Measurements from ENCODE around the gene NAA16. TPM values are rescaled to one million over a fixed set of nuclear protein-coding genes. Genes with fewer than 3 reads are reported as not detected.

The NAA16 gene
- total RNA-seq, 2 donors from 2014 or later: 17.6 to 19.9 TPM

DNA sequence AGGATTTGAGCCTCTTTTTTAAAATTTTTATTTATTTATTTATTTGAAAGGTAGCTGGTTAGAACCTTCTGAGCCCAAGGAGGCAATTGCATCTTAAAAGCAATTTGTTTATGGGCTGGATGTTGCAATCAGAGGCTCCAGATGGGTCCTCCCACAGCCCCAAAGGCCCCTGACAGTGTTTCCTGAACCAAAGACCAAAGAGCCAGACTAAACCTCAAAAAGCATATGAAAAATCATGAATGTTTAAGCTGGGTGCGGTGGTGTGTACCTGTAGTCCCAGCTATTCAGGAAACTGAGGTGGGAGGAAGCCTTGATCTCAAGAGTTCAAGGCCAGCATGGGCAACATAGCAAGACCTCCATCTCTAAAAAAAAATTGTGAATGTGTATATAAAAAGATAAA, 78.5 kb downstream of the NAA16 start:
- no peaks in the 10 kb centered on the region for H3K36me3 ChIP-seq
- no peak for TF ChIP-seq POLR2AphosphoS5 (IDR thresholded peaks at IDR 0.05)
- TF ChIP-seq, protein P1, sequence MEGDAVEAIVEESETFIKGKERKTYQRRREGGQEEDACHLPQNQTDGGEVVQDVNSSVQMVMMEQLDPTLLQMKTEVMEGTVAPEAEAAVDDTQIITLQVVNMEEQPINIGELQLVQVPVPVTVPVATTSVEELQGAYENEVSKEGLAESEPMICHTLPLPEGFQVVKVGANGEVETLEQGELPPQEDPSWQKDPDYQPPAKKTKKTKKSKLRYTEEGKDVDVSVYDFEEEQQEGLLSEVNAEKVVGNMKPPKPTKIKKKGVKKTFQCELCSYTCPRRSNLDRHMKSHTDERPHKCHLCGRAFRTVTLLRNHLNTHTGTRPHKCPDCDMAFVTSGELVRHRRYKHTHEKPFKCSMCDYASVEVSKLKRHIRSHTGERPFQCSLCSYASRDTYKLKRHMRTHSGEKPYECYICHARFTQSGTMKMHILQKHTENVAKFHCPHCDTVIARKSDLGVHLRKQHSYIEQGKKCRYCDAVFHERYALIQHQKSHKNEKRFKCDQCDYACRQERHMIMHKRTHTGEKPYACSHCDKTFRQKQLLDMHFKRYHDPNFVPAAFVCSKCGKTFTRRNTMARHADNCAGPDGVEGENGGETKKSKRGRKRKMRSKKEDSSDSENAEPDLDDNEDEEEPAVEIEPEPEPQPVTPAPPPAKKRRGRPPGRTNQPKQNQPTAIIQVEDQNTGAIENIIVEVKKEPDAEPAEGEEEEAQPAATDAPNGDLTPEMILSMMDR (IDR thresholded peaks at IDR 0.05): no peak
- no peak for TF ChIP-seq POLR2A (IDR thresholded peaks at IDR 0.05)
- intact Hi-C loops (cut with DNase I): loop anchor here (10.0 kb wide), 2 partner anchors 265 to 725 kb away; no protein-coding TSS in a partner anchor
- no peaks in the 10 kb centered on the region for H3K9me3 ChIP-seq
- no peak overlapping the region for H3K27ac ChIP-seq
- DNase-seq (ENCODE audit: low spot score): no peak
- H3K4me1 ChIP-seq (replicated peaks): no peaks in the 10 kb centered on the region
- H3K4me3 ChIP-seq: no peak overlapping the region
- WGBS: 90% methylated on average over 1 of the region's 1 CpG
- no peaks in the 10 kb centered on the region for H3K27me3 ChIP-seq (replicated peaks; ENCODE audit: insufficient read depth)

- Histone ChIP-seq H3K27ac (no peak overlapping the region), H3K36me3 (no peaks in the 10 kb centered on the region), H3K27me3 (replicated peaks; ENCODE audit: insufficient read depth) (no peaks in the 10 kb centered on the region), H3K9me3 (no peaks in the 10 kb centered on the region), H3K4me1 (replicated peaks) (no peaks in the 10 kb centered on the region), H3K4me3 (no peak overlapping the region)
- DNase-seq (ENCODE audit: low spot score): no peak
- intact Hi-C loops (cut with DNase I): no loop called here
- TF ChIP-seq, protein P1 (IDR thresholded peaks at IDR 0.05): no peak
- TF ChIP-seq POLR2A (IDR thresholded peaks at IDR 0.05) (no peak), POLR2AphosphoS5 (IDR thresholded peaks at IDR 0.05) (no peak)
- 93% methylated on average over 1 of the region's 1 CpG for WGBS
Measured at GRCh38 chr13:41394166-41394565, 83.1 kb downstream of the NAA16 start.

DNA sequence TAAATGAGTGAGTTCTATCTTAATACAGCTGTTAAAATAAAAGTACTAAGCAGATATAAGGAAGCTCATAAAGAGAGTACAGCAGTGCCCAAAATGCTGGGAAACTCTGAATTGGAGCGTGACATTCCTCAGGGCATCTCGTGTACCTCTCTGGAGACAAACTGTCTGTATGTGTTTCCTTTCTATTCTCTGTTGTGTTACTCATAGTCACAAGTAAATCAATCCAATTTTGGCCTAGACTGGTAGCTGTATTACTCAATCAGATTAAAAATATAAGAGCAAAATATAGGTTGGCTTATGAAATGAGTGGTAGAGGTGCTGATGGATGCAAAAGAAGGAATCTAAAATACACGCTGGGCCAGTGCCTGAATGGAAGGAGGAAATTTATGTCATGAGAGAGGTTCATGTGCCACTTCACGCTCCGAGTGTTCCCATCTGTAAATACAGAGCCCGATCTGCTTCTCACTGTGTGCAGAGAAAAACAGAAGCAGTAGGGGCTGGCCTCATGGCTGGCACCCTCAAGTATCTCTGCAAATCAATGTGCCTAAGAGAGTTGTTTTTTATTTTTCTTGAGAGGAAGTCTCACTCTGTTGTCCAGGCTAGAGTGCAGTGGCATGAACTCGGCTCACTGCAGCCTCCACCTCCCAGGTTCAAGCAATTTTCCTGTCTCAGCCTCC, 87.6 kb downstream of the NAA16 start:
- no peak overlapping the region for H3K4me3 ChIP-seq
- H3K4me1 ChIP-seq (replicated peaks): no peaks in the 10 kb centered on the region
- H3K9me3 ChIP-seq: no peaks in the 10 kb centered on the region
- TF ChIP-seq, protein P1 (IDR thresholded peaks at IDR 0.05): no peak
- TF ChIP-seq POLR2A (IDR thresholded peaks at IDR 0.05): no peak
- no peak for TF ChIP-seq POLR2AphosphoS5 (IDR thresholded peaks at IDR 0.05)
- no peak overlapping the region for H3K27ac ChIP-seq
- no peaks in the 10 kb centered on the region for H3K36me3 ChIP-seq
- 77% methylated on average over 7 of the region's 7 CpGs for WGBS
- H3K27me3 ChIP-seq (replicated peaks; ENCODE audit: insufficient read depth): no peaks in the 10 kb centered on the region
- intact Hi-C loops (cut with DNase I): no loop called here
- no peak for DNase-seq (ENCODE audit: low spot score)

DNA sequence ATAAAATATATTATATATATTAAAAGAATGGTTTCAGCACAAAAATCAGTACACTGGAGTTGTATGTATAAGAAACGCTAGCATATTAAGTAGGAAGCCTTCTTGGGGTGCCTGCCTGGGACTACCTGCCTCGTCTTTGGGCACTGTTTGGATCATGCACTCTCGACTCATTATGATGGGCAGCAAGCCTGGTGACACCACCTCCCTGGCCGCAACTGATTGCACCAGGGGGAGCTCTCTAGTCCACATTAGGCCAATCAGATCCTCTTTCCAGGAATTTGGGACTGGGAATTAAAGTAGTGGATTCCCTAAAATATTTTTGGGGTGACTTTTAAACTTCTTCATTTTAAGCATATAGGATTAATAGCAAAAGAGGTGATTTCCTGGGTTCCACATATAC, 90.3 kb downstream of the NAA16 start:
- Histone ChIP-seq H3K4me1 (replicated peaks) (no peaks in the 10 kb centered on the region), H3K4me3 (no peak overlapping the region), H3K9me3 (no peaks in the 10 kb centered on the region), H3K36me3 (no peaks in the 10 kb centered on the region), H3K27me3 (replicated peaks; ENCODE audit: insufficient read depth) (no peaks in the 10 kb centered on the region), H3K27ac (no peak overlapping the region)
- no peak for TF ChIP-seq POLR2AphosphoS5 (IDR thresholded peaks at IDR 0.05)
- TF ChIP-seq POLR2A (IDR thresholded peaks at IDR 0.05): no peak
- TF ChIP-seq, protein P1 (IDR thresholded peaks at IDR 0.05): no peak
- DNase-seq (ENCODE audit: low spot score): no peak
- intact Hi-C loops (cut with DNase I): no loop called here
- 91% methylated on average over 4 of the region's 4 CpGs for WGBS
